Measurements from ENCODE around the gene PGBD2. TPM values are rescaled to one million over a fixed set of nuclear protein-coding genes. Genes with fewer than 3 reads are reported as not detected.

Gene PGBD2
- total and polyA plus RNA-seq, 2 of the 13 experiments (the other 11 are each of a cell fraction or from before 2014, with no cell fraction given): 6.0 to 7.4 TPM

DNA sequence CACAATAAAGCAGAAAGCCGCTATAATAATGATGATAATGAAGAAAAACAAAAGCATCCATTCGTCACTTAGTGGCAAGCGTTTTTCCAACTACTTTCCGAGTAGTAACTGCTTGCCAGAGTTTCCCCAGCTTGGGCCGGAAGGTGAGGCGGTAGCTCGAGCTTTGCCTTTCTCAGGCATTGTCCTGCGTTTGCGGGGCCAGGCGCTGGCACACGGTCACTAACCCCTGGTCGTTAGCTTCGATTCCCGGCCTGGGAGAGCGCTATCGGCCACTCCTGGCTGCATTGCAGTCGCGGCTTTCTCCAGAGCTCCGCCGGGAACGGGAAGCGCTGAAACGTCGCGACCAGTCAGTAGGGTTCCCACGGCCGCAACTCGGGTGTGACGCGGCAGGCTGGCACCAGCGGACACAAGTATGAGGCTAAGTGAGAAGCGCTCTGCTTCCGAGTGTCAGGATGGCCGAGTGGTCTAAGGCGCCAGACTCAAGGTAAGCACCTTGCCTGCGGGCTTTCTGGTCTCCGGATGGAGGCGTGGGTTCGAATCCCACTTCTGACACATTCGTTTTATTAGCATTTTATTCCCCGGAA, 32.5 kb upstream of the PGBD2 start (continued):
- TF ChIP-seq, protein P1, sequence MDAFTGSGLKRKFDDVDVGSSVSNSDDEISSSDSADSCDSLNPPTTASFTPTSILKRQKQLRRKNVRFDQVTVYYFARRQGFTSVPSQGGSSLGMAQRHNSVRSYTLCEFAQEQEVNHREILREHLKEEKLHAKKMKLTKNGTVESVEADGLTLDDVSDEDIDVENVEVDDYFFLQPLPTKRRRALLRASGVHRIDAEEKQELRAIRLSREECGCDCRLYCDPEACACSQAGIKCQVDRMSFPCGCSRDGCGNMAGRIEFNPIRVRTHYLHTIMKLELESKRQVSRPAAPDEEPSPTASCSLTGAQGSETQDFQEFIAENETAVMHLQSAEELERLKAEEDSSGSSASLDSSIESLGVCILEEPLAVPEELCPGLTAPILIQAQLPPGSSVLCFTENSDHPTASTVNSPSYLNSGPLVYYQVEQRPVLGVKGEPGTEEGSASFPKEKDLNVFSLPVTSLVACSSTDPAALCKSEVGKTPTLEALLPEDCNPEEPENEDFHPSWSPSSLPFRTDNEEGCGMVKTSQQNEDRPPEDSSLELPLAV (CRISPR knock-in tag; conservative IDR thresholded peaks at IDR 0.05; ENCODE audit: low read depth): no peak
- TF ChIP-seq SP4 (CRISPR knock-in tag; IDR thresholded peaks at IDR 0.05) (peak; percentile 59; the same call in 1 of the 2 replicates), ZNF740 (CRISPR knock-in tag; IDR thresholded peaks at IDR 0.05) (no peak), SP5 (CRISPR knock-in tag; IDR thresholded peaks at IDR 0.05; ENCODE audit: borderline replicate concordance, low read depth) (0 out of 2 replicates have a peak, but pooled peaks have one; percentile 12), KMT2A (CRISPR knock-in tag; IDR thresholded peaks at IDR 0.05) (peak; percentile 66), ZNF792 (CRISPR knock-in tag; IDR thresholded peaks at IDR 0.05) (0 out of 2 replicates have a peak, but pooled peaks have one; percentile 56), SP2 (CRISPR knock-in tag; IDR thresholded peaks at IDR 0.05) (peak; percentile 56), POLR2A (IDR thresholded peaks at IDR 0.05; ENCODE audit: insufficient read depth in 1 of 2, low read depth in 2 of 2, low read length in 2 of 2) (peak; percentile 28 to 72; a peak in 3 of 4 replicates), ZNF17 (CRISPR knock-in tag; IDR thresholded peaks at IDR 0.05) (no peak), PHF21A (CRISPR knock-in tag; IDR thresholded peaks at IDR 0.05) (peak; percentile 85), ZBTB1 (CRISPR knock-in tag; IDR thresholded peaks at IDR 0.05; ENCODE audit: borderline replicate concordance) (no peak), ZNF451 (CRISPR knock-in tag; IDR thresholded peaks at IDR 0.05) (peak; percentile 57; the same call in 1 of the 2 replicates), IRF2 (CRISPR knock-in tag; IDR thresholded peaks at IDR 0.05) (0 out of 2 replicates have a peak, but pooled peaks have one; percentile 55), MTF2 (CRISPR knock-in tag; IDR thresholded peaks at IDR 0.05; ENCODE audit: borderline replicate concordance) (0 out of 2 replicates have a peak, but pooled peaks have one; percentile 58), ZNF552 (CRISPR knock-in tag; IDR thresholded peaks at IDR 0.05; ENCODE audit: borderline replicate concordance) (peak; percentile 62; the same call in 1 of the 2 replicates), ZNF749 (CRISPR knock-in tag; IDR thresholded peaks at IDR 0.05; ENCODE audit: borderline replicate concordance) (peak; percentile 72; the same call in 1 of the 2 replicates), HMGA1 (CRISPR knock-in tag; conservative IDR thresholded peaks at IDR 0.05) (no peak), GATAD1 (CRISPR knock-in tag; IDR thresholded peaks at IDR 0.05) (peak; percentile 49; the same call in 1 of the 2 replicates), LCORL (IDR thresholded peaks at IDR 0.05) (no peak), LCORL (CRISPR knock-in tag; IDR thresholded peaks at IDR 0.05) (peak; percentile 54; the same call in 1 of the 2 replicates), ZNF354B (CRISPR knock-in tag; IDR thresholded peaks at IDR 0.05) (0 out of 2 replicates have a peak, but pooled peaks have one; percentile 50), NFKB2 (CRISPR knock-in tag; IDR thresholded peaks at IDR 0.05; ENCODE audit: borderline replicate concordance) (peak; percentile 47)
- TF ChIP-seq, protein P2, sequence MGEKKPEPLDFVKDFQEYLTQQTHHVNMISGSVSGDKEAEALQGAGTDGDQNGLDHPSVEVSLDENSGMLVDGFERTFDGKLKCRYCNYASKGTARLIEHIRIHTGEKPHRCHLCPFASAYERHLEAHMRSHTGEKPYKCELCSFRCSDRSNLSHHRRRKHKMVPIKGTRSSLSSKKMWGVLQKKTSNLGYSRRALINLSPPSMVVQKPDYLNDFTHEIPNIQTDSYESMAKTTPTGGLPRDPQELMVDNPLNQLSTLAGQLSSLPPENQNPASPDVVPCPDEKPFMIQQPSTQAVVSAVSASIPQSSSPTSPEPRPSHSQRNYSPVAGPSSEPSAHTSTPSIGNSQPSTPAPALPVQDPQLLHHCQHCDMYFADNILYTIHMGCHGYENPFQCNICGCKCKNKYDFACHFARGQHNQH (CRISPR knock-in tag; IDR thresholded peaks at IDR 0.05): peak; percentile 80
- TF ChIP-seq, protein P3, sequence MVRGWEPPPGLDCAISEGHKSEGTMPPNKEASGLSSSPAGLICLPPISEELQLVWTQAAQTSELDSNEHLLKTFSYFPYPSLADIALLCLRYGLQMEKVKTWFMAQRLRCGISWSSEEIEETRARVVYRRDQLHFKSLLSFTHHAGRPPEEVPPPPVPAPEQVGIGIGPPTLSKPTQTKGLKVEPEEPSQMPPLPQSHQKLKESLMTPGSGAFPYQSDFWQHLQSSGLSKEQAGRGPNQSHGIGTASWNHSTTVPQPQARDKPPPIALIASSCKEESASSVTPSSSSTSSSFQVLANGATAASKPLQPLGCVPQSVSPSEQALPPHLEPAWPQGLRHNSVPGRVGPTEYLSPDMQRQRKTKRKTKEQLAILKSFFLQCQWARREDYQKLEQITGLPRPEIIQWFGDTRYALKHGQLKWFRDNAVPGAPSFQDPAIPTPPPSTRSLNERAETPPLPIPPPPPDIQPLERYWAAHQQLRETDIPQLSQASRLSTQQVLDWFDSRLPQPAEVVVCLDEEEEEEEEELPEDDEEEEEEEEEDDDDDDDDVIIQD (CRISPR knock-in tag; IDR thresholded peaks at IDR 0.05; ENCODE audit: low read depth): 0 out of 2 replicates have a peak, but pooled peaks have one; percentile 19
- TF ChIP-seq, protein P4, sequence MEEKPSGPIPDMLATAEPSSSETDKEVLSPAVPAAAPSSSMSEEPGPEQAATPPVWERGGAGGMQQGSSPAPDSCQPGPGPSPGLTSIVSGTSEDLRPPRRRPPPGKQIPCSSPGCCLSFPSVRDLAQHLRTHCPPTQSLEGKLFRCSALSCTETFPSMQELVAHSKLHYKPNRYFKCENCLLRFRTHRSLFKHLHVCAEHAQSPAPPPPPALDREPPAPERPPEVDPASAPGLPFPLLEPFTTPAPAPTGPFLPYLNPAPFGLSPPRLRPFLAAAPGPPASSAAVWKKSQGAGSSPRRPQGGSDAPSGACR (CRISPR knock-in tag; IDR thresholded peaks at IDR 0.05): peak; percentile 77
- TF ChIP-seq, protein P5, sequence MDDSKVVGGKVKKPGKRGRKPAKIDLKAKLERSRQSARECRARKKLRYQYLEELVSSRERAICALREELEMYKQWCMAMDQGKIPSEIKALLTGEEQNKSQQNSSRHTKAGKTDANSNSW (CRISPR knock-in tag; IDR thresholded peaks at IDR 0.05; ENCODE audit: borderline replicate concordance): peak; percentile 2; the same call in 1 of the 2 replicates

All from HepG2 (cell line).